Endodermal cell (in vitro differentiated cells): ENCODE data around the gene CHCHD10. TPM values are rescaled to one million over a fixed set of nuclear protein-coding genes. Genes with fewer than 3 reads are reported as not detected.

Source experiments
- DNase-seq: peaks from one replicate; pipeline ENCODE4 v3.0.0-alpha.2; 2017
- H3K27ac ChIP-seq: 2 replicates; pipeline ENCODE4 v1.5.1; 2013; ENCODE audit warnings: mild to moderate bottlenecking, low read depth, low read length, moderate library complexity
- H3K27me3 ChIP-seq: 2 replicates; pipeline ENCODE4 v1.6.1; 2013; ENCODE audit warnings: mild to moderate bottlenecking, low read length, moderate library complexity; ENCODE audit not compliant: insufficient read depth, control insufficient read depth, poor library complexity, severe bottlenecking
- H3K36me3 ChIP-seq: 2 replicates; pipeline ENCODE4 v1.7.0; 2013; ENCODE audit warnings: mild to moderate bottlenecking, low read length, moderate library complexity; ENCODE audit not compliant: control insufficient read depth, insufficient read depth
- H3K4me1 ChIP-seq: one replicate; pipeline ENCODE4 v1.7.0; 2013; ENCODE audit warnings: low read length; ENCODE audit not compliant: control insufficient read depth, insufficient read depth
- H3K4me3 ChIP-seq: 2 replicates; pipeline ENCODE4 v1.5.1; 2013; ENCODE audit warnings: mild to moderate bottlenecking, low read length, moderate library complexity
- H3K9ac ChIP-seq: 2 replicates; pipeline ENCODE4 v1.6.1; 2013; ENCODE audit warnings: mild to moderate bottlenecking, low read length, moderate library complexity; ENCODE audit not compliant: poor library complexity, severe bottlenecking; ENCODE audit errors: extremely low read depth
- H3K9me3 ChIP-seq: 2 replicates; pipeline ENCODE4 v1.6.1; 2013; ENCODE audit warnings: mild to moderate bottlenecking, low read length, moderate library complexity; ENCODE audit not compliant: control insufficient read depth
- H3K27ac Mint-ChIP-seq: 2 replicates; pipeline ENCODE4 v1.8.0; 2020; ENCODE audit warnings: mixed read lengths
- H3K27me3 Mint-ChIP-seq: 2 replicates; pipeline ENCODE4 v1.8.0; 2021; ENCODE audit warnings: mild to moderate bottlenecking, mixed read lengths; ENCODE audit not compliant: insufficient read depth
- H3K36me3 Mint-ChIP-seq: 2 replicates; pipeline ENCODE4 v1.8.0; 2020; ENCODE audit warnings: low read depth, mixed read lengths
- H3K4me1 Mint-ChIP-seq: 2 replicates; pipeline ENCODE4 v1.8.0; 2020; ENCODE audit warnings: mixed read lengths
- H3K4me3 Mint-ChIP-seq: 2 replicates; pipeline ENCODE4 v1.8.0; 2020; ENCODE audit warnings: mild to moderate bottlenecking, moderate library complexity, mixed read lengths
- H3K9me3 Mint-ChIP-seq: 2 replicates; pipeline ENCODE4 v1.8.0; 2020; ENCODE audit warnings: mild to moderate bottlenecking, mixed read lengths
- CTCF ChIP-seq: fragments of 200-600 bp; sonication (generic); conservative IDR thresholded peaks from 2 replicates; pipeline ENCODE4 v1.5.0; 2021; ENCODE audit warnings: antibody characterized with exemption, mild to moderate bottlenecking
- WGBS, 2 experiments: methylation state at CpG; one replicate each; pipeline versions ENCODE4 v1.1.5 to v1.1.7; 2013; ENCODE audit warnings: missing lambda C conversion rate in 2 of 2, mixed read lengths in 1 of 2; ENCODE audit not compliant: insufficient coverage in 1 of 2, insufficient read length in 1 of 2; 5-methylcytosine and 5-hydroxymethylcytosine counted together
- total RNA-seq, 2 donors: library from RNA; stranded (reverse); fragmentation: NEBNext Ultra II Directional in 1 of 2; extraction: Animal tissue kit (Norgen Biotek cat#: 25700) in 1 of 2; gene quantifications; 2 replicates in 1 of 2; 3 replicates in 1 of 2; pipeline ENCODE4 v1.2.1, GENCODE V29; 2021

Gene CHCHD10
- total RNA-seq, 2 donors from 2014 or later: 76.1 to 103 TPM

- Histone ChIP-seq H3K4me3 (no peak overlapping the region), H3K36me3 (peaks cover 20% of the 10 kb centered on the region), H3K9me3 (no peaks in the 10 kb centered on the region), H3K4me1 (no peaks in the 10 kb centered on the region), H3K27ac (no peak overlapping the region), H3K9ac (no peak overlapping the region), H3K27me3 (no peaks in the 10 kb centered on the region)
- WGBS, 2 experiments: 93% methylated on average over 6 of the region's 6 CpGs; no CpG with 5 or more reads in 1 of the 2 experiments
- Mint-ChIP-seq H3K36me3 (peaks cover 39% of the 10 kb centered on the region), H3K4me1 (peaks cover 10% of the 10 kb centered on the region), H3K27ac (no peak overlapping the region), H3K9me3 (peaks cover 17% of the 10 kb centered on the region), H3K4me3 (no peak overlapping the region), H3K27me3 (no peaks in the 10 kb centered on the region)
- DNase-seq: no peak
- TF ChIP-seq CTCF: no peak
Observed at GRCh38 chr22:23745791-23746190, 22.0 kb downstream of the CHCHD10 start.

GRCh38 chr22:23744485-23744884 is 23.3 kb downstream of the CHCHD10 start:
- Mint-ChIP-seq H3K9me3 (peaks cover 17% of the 10 kb centered on the region), H3K4me3 (no peak overlapping the region), H3K36me3 (peaks cover 41% of the 10 kb centered on the region), H3K4me1 (no peaks in the 10 kb centered on the region), H3K27me3 (no peaks in the 10 kb centered on the region), H3K27ac (no peak overlapping the region)
- DNase-seq: no peak
- Histone ChIP-seq H3K27me3 (no peaks in the 10 kb centered on the region), H3K9me3 (no peaks in the 10 kb centered on the region), H3K4me1 (no peaks in the 10 kb centered on the region), H3K4me3 (no peak overlapping the region), H3K36me3 (peaks cover 20% of the 10 kb centered on the region), H3K9ac (no peak overlapping the region), H3K27ac (no peak overlapping the region)
- 97 to 98% methylated on average over 13 to 14 of the region's 14 CpGs for WGBS, 2 experiments
- TF ChIP-seq CTCF: no peak

DNA sequence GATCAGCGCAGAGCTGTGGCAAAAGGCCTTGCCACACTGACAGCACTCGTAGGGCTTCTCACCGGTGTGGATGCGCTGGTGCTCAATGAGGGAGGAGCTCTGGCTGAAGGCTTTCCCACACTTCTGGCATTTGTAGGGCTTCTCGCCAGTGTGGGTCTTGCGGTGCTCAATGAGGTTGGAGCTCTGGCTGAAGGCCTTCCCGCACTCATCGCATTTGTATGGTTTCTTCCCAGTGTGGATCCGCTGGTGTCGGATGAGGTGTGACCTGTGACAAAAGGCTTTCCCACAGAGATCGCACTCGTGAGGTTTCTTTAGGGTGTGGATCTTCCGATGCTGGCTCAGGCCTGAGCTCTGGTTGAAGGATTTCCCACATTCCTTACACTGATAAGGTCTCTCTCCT is 23.8 kb downstream of the CHCHD10 start:
- 94 to 99% methylated on average over 13 of the region's 13 CpGs for WGBS, 2 experiments
- Histone ChIP-seq H3K36me3 (peaks cover 20% of the 10 kb centered on the region), H3K4me3 (no peak overlapping the region), H3K9me3 (no peaks in the 10 kb centered on the region), H3K4me1 (no peaks in the 10 kb centered on the region), H3K27ac (no peak overlapping the region), H3K27me3 (no peaks in the 10 kb centered on the region), H3K9ac (no peak overlapping the region)
- Mint-ChIP-seq H3K9me3 (peaks cover 17% of the 10 kb centered on the region), H3K36me3 (peaks cover 41% of the 10 kb centered on the region), H3K4me1 (no peaks in the 10 kb centered on the region), H3K27ac (no peak overlapping the region), H3K4me3 (no peak overlapping the region), H3K27me3 (no peaks in the 10 kb centered on the region)
- TF ChIP-seq CTCF: no peak
- DNase-seq: no peak
